Suppressor macrophage treated with lipopolysaccharide for 4 hours (primary cell): Measurements from ENCODE around the gene PEAK1.

Experiments
- DNase-seq: peaks from one replicate; pipeline ENCODE4 v3.0.0-alpha.2; 2020

PEAK1 gene

GRCh38 chr15:77120576-77120975, 299.3 kb downstream of the PEAK1 start:
- no peak for DNase-seq

- DNase-seq = no peak
These were observed 300.5 kb downstream of the PEAK1 start for GRCh38 chr15:77119446-77119845.

- peak; percentile 71 for DNase-seq
These were observed 301.0 kb downstream of the PEAK1 start for GRCh38 chr15:77118882-77119321.

GRCh38 chr15:77115179-77115578, 304.7 kb downstream of the PEAK1 start:
- DNase-seq = no peak

- no peak for DNase-seq
These were observed 306.9 kb downstream of the PEAK1 start for GRCh38 chr15:77112838-77113504.

GRCh38 chr15:77111789-77112188, 308.1 kb downstream of the PEAK1 start:
- DNase-seq = no peak

- peak; percentile 23 for DNase-seq
These were observed 312.2 kb downstream of the PEAK1 start for GRCh38 chr15:77107531-77108355.

- no peak for DNase-seq
These were observed 312.8 kb downstream of the PEAK1 start for GRCh38 chr15:77107068-77107467.

- no peak for DNase-seq
These were observed 315.7 kb downstream of the PEAK1 start for GRCh38 chr15:77104155-77104554.

- DNase-seq = no peak
These were observed 320.0 kb downstream of the PEAK1 start for GRCh38 chr15:77099741-77100463.

GRCh38 chr15:77098572-77098971, 321.3 kb downstream of the PEAK1 start:
- no peak for DNase-seq

GRCh38 chr15:77097921-77098320, 322.0 kb downstream of the PEAK1 start:
- no peak for DNase-seq

- DNase-seq = no peak
These were observed 322.6 kb downstream of the PEAK1 start for GRCh38 chr15:77097248-77097721.

- DNase-seq = no peak
These were observed 323.4 kb downstream of the PEAK1 start for GRCh38 chr15:77096541-77096940.

GRCh38 chr15:77096138-77096537, 323.8 kb downstream of the PEAK1 start:
- no peak for DNase-seq

- no peak for DNase-seq
These were observed 325.4 kb downstream of the PEAK1 start for GRCh38 chr15:77094397-77095030.

GRCh38 chr15:77093436-77093835, 326.5 kb downstream of the PEAK1 start:
- peak; percentile 10 for DNase-seq

- DNase-seq = no peak
These were observed 328.8 kb downstream of the PEAK1 start for GRCh38 chr15:77091097-77091496.

GRCh38 chr15:77087213-77087612, 332.7 kb downstream of the PEAK1 start:
- DNase-seq = no peak

- DNase-seq = peak; percentile 93
These were observed 334.6 kb downstream of the PEAK1 start for GRCh38 chr15:77085297-77085696.

- no peak for DNase-seq
These were observed 335.5 kb downstream of the PEAK1 start for GRCh38 chr15:77084436-77084835.

GRCh38 chr15:77083381-77084160, 336.3 kb downstream of the PEAK1 start:
- DNase-seq = peak; percentile 51
